T-cell (primary cell): ENCODE results near the gene IKZF2. TPM values are rescaled to one million over a fixed set of nuclear protein-coding genes. Genes with fewer than 3 reads are reported as not detected.

Experiments used
- ATAC-seq, 4 experiments: fragments of 200-7000 bp in 3 of 4; fragments of 150-1000 bp in 1 of 4; cut with Tn5 transposase; replicated peaks in 1 of 4; 1 replicate in 3 of 4; 2 replicates in 1 of 4; pipeline ENCODE4 v1.10.0; 2021; ENCODE audit warnings: moderate library complexity in 3 of 4, mild to moderate bottlenecking in 2 of 4, moderate number of reproducible peaks in 1 of 4
- CTCF ChIA-PET, 2 donors: fragments of 300-600 bp; sonication (Branson Sonifier 250); formaldehyde crosslinking; loops; one replicate each; lab custom pipeline; 2022; ENCODE audit warnings: antibody characterized with exemption in 2 of 2; lab: Charles Lee
- POLR2A ChIA-PET, 2 donors: fragments of 300-600 bp; sonication (Branson Sonifier 250); formaldehyde crosslinking; loops; one replicate each; lab custom pipeline; 2022; ENCODE audit warnings: antibody characterized with exemption in 2 of 2; lab: Charles Lee
- DNase-seq, 35 experiments: peaks; one replicate each; pipeline versions ENCODE4 v3.0.0 to v3.0.0-alpha.2; 2013 to 2023
- H3K27ac ChIP-seq: one replicate; pipeline ENCODE4 v1.5.1; 2013; ENCODE audit warnings: low read length
- H3K27me3 ChIP-seq, 2 experiments: replicated peaks in 1 of 2; 1 replicate in 1 of 2; 2 replicates in 1 of 2; pipeline versions ENCODE4 v1.6.1 to v1.7.0; 2013; ENCODE audit warnings: low read length in 1 of 2, mixed read lengths in 1 of 2; ENCODE audit not compliant: control insufficient read depth in 2 of 2, insufficient read depth in 2 of 2; ENCODE audit errors: extremely low read depth in 1 of 2
- H3K36me3 ChIP-seq, 2 donors: 1 replicate in 1 of 2; 2 replicates in 1 of 2; pipeline versions ENCODE4 v1.6.1 to v1.7.0; 2013; ENCODE audit warnings: low read length in 1 of 2; ENCODE audit not compliant: control insufficient read depth in 2 of 2, insufficient read depth in 1 of 2; ENCODE audit errors: extremely low read depth in 1 of 2
- H3K4me1 ChIP-seq, 2 experiments: 1 replicate in 1 of 2; 2 replicates in 1 of 2; pipeline versions ENCODE4 v1.6.1 to v1.7.0; 2013; ENCODE audit warnings: low read length in 2 of 2, mixed read lengths in 1 of 2; ENCODE audit not compliant: insufficient read depth in 2 of 2, control insufficient read depth in 1 of 2; ENCODE audit errors: extremely low read depth in 1 of 2
- H3K4me3 ChIP-seq, 2 donors: 1 replicate in 1 of 2; 2 replicates in 1 of 2; pipeline versions ENCODE4 v1.5.1 to v1.7.0; 2013; ENCODE audit warnings: mild to moderate bottlenecking in 2 of 2, low read length in 1 of 2, moderate library complexity in 1 of 2; ENCODE audit not compliant: control insufficient read depth in 1 of 2; ENCODE audit errors: extremely low read depth in 1 of 2
- H3K9me3 ChIP-seq: 2 replicates; pipeline ENCODE4 v1.7.0; 2013
- H3K27ac Mint-ChIP-seq, 2 donors: one replicate each; pipeline ENCODE4 v1.8.0; 2020 to 2021; ENCODE audit warnings: mild to moderate bottlenecking in 2 of 2, mixed read lengths in 2 of 2
- H3K27me3 Mint-ChIP-seq, 2 donors: one replicate each; pipeline ENCODE4 v1.8.0; 2021 to 2022; ENCODE audit warnings: mixed read lengths in 2 of 2
- H3K36me3 Mint-ChIP-seq: one replicate; pipeline ENCODE4 v1.8.0; 2021; ENCODE audit warnings: mixed read lengths
- H3K4me1 Mint-ChIP-seq, 3 donors: one replicate each; pipeline ENCODE4 v1.8.0; 2020 to 2022; ENCODE audit warnings: mixed read lengths in 3 of 3, mild to moderate bottlenecking in 1 of 3
- H3K4me3 Mint-ChIP-seq, 3 donors: one replicate each; pipeline ENCODE4 v1.8.0; 2020 to 2022; ENCODE audit warnings: mild to moderate bottlenecking in 3 of 3, mixed read lengths in 3 of 3, moderate library complexity in 3 of 3
- H3K9me3 Mint-ChIP-seq, 3 donors: one replicate each; pipeline ENCODE4 v1.8.0; 2020 to 2022; ENCODE audit warnings: mixed read lengths in 3 of 3
- WGBS: methylation state at CpG from one replicate; pipeline ENCODE4 v1.1.5; 2013; ENCODE audit warnings: missing lambda C conversion rate; ENCODE audit not compliant: insufficient coverage; 5-methylcytosine and 5-hydroxymethylcytosine counted together
- total RNA-seq, 35 experiments: library from RNA in 6 of 35; stranded (reverse) in 6 of 35; fragments of 120-200 nt in 1 of 35; gene quantifications; one replicate each; pipeline versions ENCODE4 v1.2.1 to v1.2.4 and lab custom pipeline; 2013 to 2026

Gene IKZF2
- total RNA-seq, 5 donors from 2014 or later (not counting 1 experiment from before 2014, with no cell fraction given), result 23.4 to 64.1 (median 31.0) TPM

GRCh38 chr2:213157242-213157641 is 5.8 kb upstream of the IKZF2 start:
- no CpG with 5 or more reads among the region's 3 CpGs for WGBS
- POLR2A ChIA-PET, result no interaction called here
- ATAC-seq (peak in 1 of 4 experiments; percentile 77), DNase-seq (peak in 12 of 35 experiments; percentile 2 to 57 (median 8))
- peaks cover 5 to 19% of the 10 kb centered on the region in 2 donors for H3K27me3 Mint-ChIP-seq
- Histone ChIP-seq H3K27ac (no peak overlapping the region), H3K36me3 (no peaks in the 10 kb centered on the region), H3K4me3 (no peak overlapping the region), H3K4me1 (peaks cover under 1 to 15% of the 10 kb centered on the region in 2 experiments), H3K27me3 (peaks cover 0 to under 1% of the 10 kb centered on the region in 2 experiments), H3K9me3 (no peaks in the 10 kb centered on the region)
- no peaks in the 10 kb centered on the region for H3K36me3 Mint-ChIP-seq
- no peak overlapping the region for H3K4me3 Mint-ChIP-seq
- H3K27ac Mint-ChIP-seq, result no peak overlapping the region
- H3K4me1 Mint-ChIP-seq, result peaks cover 12 to 16% (median 15%) of the 10 kb centered on the region in 3 donors
- no peaks in the 10 kb centered on the region for H3K9me3 Mint-ChIP-seq
- CTCF ChIA-PET, result interaction anchor here in 1 of 2 donors (0.5 to 0.6 kb wide), 2 partner anchors 55 to 66 kb away, joined by 3 read pairs; no protein-coding TSS in a partner anchor

- H3K27me3 Mint-ChIP-seq, result peaks cover 5 to 21% of the 10 kb centered on the region in 2 donors
- H3K4me3 ChIP-seq, result no peak overlapping the region
- no CpG with 5 or more reads among the region's 2 CpGs for WGBS
Measured at GRCh38 chr2:213156717-213157116, 5.3 kb upstream of the IKZF2 start.

GRCh38 chr2:213152888-213153287 is 1.5 kb upstream of the IKZF2 start:
- WGBS, result no CpG with 5 or more reads among the region's 6 CpGs
- CTCF ChIA-PET, result interaction anchor here (0.5 to 1.7 kb wide), 11 partner anchors 8 to 461 kb away, joined by 3 to 18 read pairs (median 3); no protein-coding TSS in a partner anchor
- Mint-ChIP-seq H3K27me3 (peaks cover 5 to 37% of the 10 kb centered on the region in 2 donors), H3K36me3 (no peaks in the 10 kb centered on the region), H3K27ac (peak overlapping the region; percentile 75 to 84), H3K4me1 (peaks cover 39 to 46% (median 42%) of the 10 kb centered on the region in 3 donors), H3K9me3 (no peaks in the 10 kb centered on the region), H3K4me3 (peak overlapping the region; percentile 80 to 89 (median 80))
- Histone ChIP-seq H3K27ac (peak overlapping the region; percentile 78), H3K27me3 (peaks cover 0 to 4% of the 10 kb centered on the region in 2 experiments), H3K4me3 (peak overlapping the region; percentile 72 to 82), H3K36me3 (no peaks in the 10 kb centered on the region), H3K9me3 (no peaks in the 10 kb centered on the region), H3K4me1 (peaks cover 4 to 19% of the 10 kb centered on the region in 2 experiments)
- ATAC-seq (no peak), DNase-seq (no peak)
- POLR2A ChIA-PET, result no interaction called here

More at GRCh38 chr2:213156717-213157116, 5.3 kb upstream of the IKZF2 start:
- DNase-seq (no peak), ATAC-seq (no peak)
- ChIA-PET POLR2A (no interaction called here), CTCF (interaction anchor here in 1 of 2 donors (0.5 to 0.6 kb wide), 2 partner anchors 56 to 66 kb away, joined by 3 read pairs; no protein-coding TSS in a partner anchor)
- Histone ChIP-seq H3K9me3 (no peaks in the 10 kb centered on the region), H3K4me1 (peaks cover 4 to 15% of the 10 kb centered on the region in 2 experiments), H3K27ac (no peak overlapping the region), H3K36me3 (no peaks in the 10 kb centered on the region), H3K27me3 (peaks cover 0 to 4% of the 10 kb centered on the region in 2 experiments)
- no peak overlapping the region for H3K4me3 Mint-ChIP-seq
- no peaks in the 10 kb centered on the region for H3K36me3 Mint-ChIP-seq
- no peak overlapping the region for H3K27ac Mint-ChIP-seq
- peaks cover 13 to 17% (median 17%) of the 10 kb centered on the region in 3 donors for H3K4me1 Mint-ChIP-seq
- no peaks in the 10 kb centered on the region for H3K9me3 Mint-ChIP-seq

GRCh38 chr2:213152065-213152794 is 818 bp upstream of the IKZF2 start:
- DNase-seq (peak in 14 of 35 experiments; percentile 2 to 33 (median 10)), ATAC-seq (peak; percentile 21 to 39 (median 27))
- no peaks in the 10 kb centered on the region for H3K36me3 Mint-ChIP-seq
- WGBS, result under 1% methylated on average over 26 of the region's 39 CpGs
- Histone ChIP-seq H3K36me3 (no peaks in the 10 kb centered on the region), H3K4me1 (peaks cover 4 to 22% of the 10 kb centered on the region in 2 experiments), H3K27ac (peak overlapping the region; percentile 78), H3K27me3 (peaks cover 0 to 4% of the 10 kb centered on the region in 2 experiments), H3K9me3 (no peaks in the 10 kb centered on the region), H3K4me3 (peak overlapping the region; percentile 72 to 82)
- H3K27me3 Mint-ChIP-seq, result peaks cover 5 to 37% of the 10 kb centered on the region in 2 donors
- H3K4me1 Mint-ChIP-seq, result peaks cover 39 to 46% (median 40%) of the 10 kb centered on the region in 3 donors
- H3K27ac Mint-ChIP-seq, result peak overlapping the region; percentile 75 to 84
- peak overlapping the region; percentile 80 to 89 (median 80) for H3K4me3 Mint-ChIP-seq
- H3K9me3 Mint-ChIP-seq, result no peaks in the 10 kb centered on the region
- CTCF ChIA-PET, result interaction anchor here (0.5 to 1.7 kb wide), 7 partner anchors 13 to 460 kb away, joined by 3 to 10 read pairs (median 3); no protein-coding TSS in a partner anchor
- POLR2A ChIA-PET, result interaction anchor here in 1 of 2 donors (0.7 kb wide), 3 partner anchors 150 to 1657 kb away, joined by 3 to 4 read pairs (median 4); no protein-coding TSS in a partner anchor

GRCh38 chr2:213150315-213151097 is 906 bp downstream of the IKZF2 start:
- no peaks in the 10 kb centered on the region for H3K36me3 Mint-ChIP-seq
- DNase-seq, result no peak

More at GRCh38 chr2:213150315-213151097, 906 bp downstream of the IKZF2 start:
- Histone ChIP-seq H3K4me1 (peaks cover 4 to 36% of the 10 kb centered on the region in 2 experiments), H3K27ac (peak overlapping the region; percentile 69), H3K9me3 (no peaks in the 10 kb centered on the region), H3K4me3 (peak overlapping the region; percentile 69 to 89), H3K36me3 (no peaks in the 10 kb centered on the region), H3K27me3 (peaks cover 0 to 4% of the 10 kb centered on the region in 2 experiments)
- H3K27ac Mint-ChIP-seq, result peak overlapping the region; percentile 87 to 88
- ChIA-PET POLR2A (interaction anchor here in 1 of 2 donors (0.6 to 1.0 kb wide), 4 partner anchors 20 to 260 kb away, joined by 3 to 4 read pairs (median 4); no protein-coding TSS in a partner anchor), CTCF (interaction anchor here in 1 of 2 donors (0.7 to 1.8 kb wide), 4 partner anchors 12 to 374 kb away, joined by 3 to 11 read pairs (median 5); no protein-coding TSS in a partner anchor)
- H3K27me3 Mint-ChIP-seq, result peaks cover 0 to 37% of the 10 kb centered on the region in 2 donors
- no CpG with 5 or more reads among the region's 10 CpGs for WGBS
- H3K4me1 Mint-ChIP-seq, result peaks cover 38 to 47% (median 42%) of the 10 kb centered on the region in 3 donors
- H3K9me3 Mint-ChIP-seq, result no peaks in the 10 kb centered on the region
- peak overlapping the region; percentile 89 to 91 (median 91) for H3K4me3 Mint-ChIP-seq
- no peak for ATAC-seq
